CD4-positive, CD25-positive, alpha-beta regulatory T cell (primary cell): ENCODE results near the gene EDNRB. TPM values are rescaled to one million over a fixed set of nuclear protein-coding genes. Genes with fewer than 3 reads are reported as not detected.

Experiments used
- ATAC-seq, 2 donors: fragments of 150-1000 bp; cut with Tn5 transposase; one replicate each; pipeline ENCODE4 v1.10.0; 2021; ENCODE audit warnings: low read depth in 2 of 2, moderate number of reproducible peaks in 2 of 2, moderate library complexity in 1 of 2
- DNase-seq, 3 donors: peaks; one replicate each; pipeline versions ENCODE4 v3.0.0 to v3.0.0-alpha.2; 2012 to 2022; ENCODE audit warnings: mixed read lengths in 1 of 3
- H3K27ac ChIP-seq: one replicate; pipeline ENCODE4 v1.7.0; 2013; ENCODE audit warnings: mild to moderate bottlenecking, low read length; ENCODE audit not compliant: insufficient read depth, poor library complexity, severe bottlenecking
- H3K27me3 ChIP-seq: one replicate; pipeline ENCODE4 v1.7.0; 2013; ENCODE audit warnings: low read length; ENCODE audit not compliant: control insufficient read depth, insufficient read depth
- H3K36me3 ChIP-seq: one replicate; pipeline ENCODE4 v1.7.0; 2013; ENCODE audit warnings: mild to moderate bottlenecking, low read length, moderate library complexity; ENCODE audit not compliant: control insufficient read depth, insufficient read depth
- H3K4me1 ChIP-seq: 2 replicates; pipeline ENCODE4 v1.7.0; 2013; ENCODE audit warnings: mild to moderate bottlenecking, low read length; ENCODE audit not compliant: insufficient read depth, control insufficient read depth, poor library complexity, severe bottlenecking
- H3K4me3 ChIP-seq: one replicate; pipeline ENCODE4 v1.7.0; 2013; ENCODE audit warnings: low read depth, mild to moderate bottlenecking, low read length, moderate library complexity
- H3K9me3 ChIP-seq, 2 experiments: 1 replicate in 1 of 2; 2 replicates in 1 of 2; pipeline ENCODE4 v1.7.0; 2013; ENCODE audit warnings: low read length in 2 of 2, mild to moderate bottlenecking in 1 of 2, moderate library complexity in 1 of 2; ENCODE audit not compliant: control insufficient read depth in 2 of 2
- H3K27ac Mint-ChIP-seq, 3 donors: one replicate each; pipeline ENCODE4 v1.8.0; 2020 to 2022; ENCODE audit warnings: mild to moderate bottlenecking in 3 of 3, mixed read lengths in 3 of 3, moderate library complexity in 2 of 3
- H3K27me3 Mint-ChIP-seq: one replicate; pipeline ENCODE4 v1.8.0; 2022; ENCODE audit warnings: mild to moderate bottlenecking, mixed read lengths
- H3K36me3 Mint-ChIP-seq: one replicate; pipeline ENCODE4 v1.8.0; 2020; ENCODE audit warnings: mixed read lengths
- H3K4me1 Mint-ChIP-seq, 4 donors: one replicate each; pipeline ENCODE4 v1.8.0; 2020 to 2022; ENCODE audit warnings: mixed read lengths in 4 of 4, mild to moderate bottlenecking in 1 of 4
- H3K4me3 Mint-ChIP-seq, 4 donors: one replicate each; pipeline ENCODE4 v1.8.0; 2020 to 2022; ENCODE audit warnings: mild to moderate bottlenecking in 4 of 4, mixed read lengths in 4 of 4, moderate library complexity in 3 of 4
- H3K9me3 Mint-ChIP-seq, 7 donors: one replicate each; pipeline ENCODE4 v1.8.0; 2020 to 2022; ENCODE audit warnings: mixed read lengths in 7 of 7, mild to moderate bottlenecking in 3 of 7, moderate library complexity in 2 of 7
- polyA plus RNA-seq, 4 donors: library from polyadenylated mRNA; unstranded; fragments of 300-500 nt; fragmentation: Illumina TruSeq; gene quantifications; one replicate each; pipeline ENCODE4 v1.2.3, GENCODE V29; 2021
- total RNA-seq: library from RNA; stranded (reverse); gene quantifications from one replicate; pipeline ENCODE4 v1.2.3, GENCODE V29; 2022

Gene EDNRB
- total and polyA plus RNA-seq, 5 donors from 2014 or later, result not detected

- Histone ChIP-seq H3K27me3 (peaks cover 4% of the 10 kb centered on the region), H3K9me3 (no peaks in the 10 kb centered on the region), H3K4me1 (no peaks in the 10 kb centered on the region), H3K27ac (no peak overlapping the region), H3K36me3 (no peaks in the 10 kb centered on the region), H3K4me3 (no peak overlapping the region)
- no peak for ATAC-seq
- Mint-ChIP-seq H3K9me3 (peaks cover 0 to 5% (median 2%) of the 10 kb centered on the region in 7 donors), H3K4me3 (no peak overlapping the region), H3K4me1 (peaks cover 0 to 5% (median 2%) of the 10 kb centered on the region in 4 donors), H3K36me3 (no peaks in the 10 kb centered on the region), H3K27ac (no peak overlapping the region), H3K27me3 (peaks cover 13% of the 10 kb centered on the region)
- no peak for DNase-seq
These were observed 7.0 kb upstream of the EDNRB start for GRCh38 chr13:77925616-77926015.

- Histone ChIP-seq H3K27ac (no peak overlapping the region), H3K4me1 (peaks cover 6% of the 10 kb centered on the region), H3K36me3 (no peaks in the 10 kb centered on the region), H3K27me3 (peaks cover 12% of the 10 kb centered on the region), H3K9me3 (no peaks in the 10 kb centered on the region), H3K4me3 (no peak overlapping the region)
- Mint-ChIP-seq H3K9me3 (peaks cover 0 to 2% (median 0%) of the 10 kb centered on the region in 7 donors), H3K4me3 (no peak overlapping the region), H3K27ac (no peak overlapping the region), H3K4me1 (peaks cover 0 to 4% (median 1%) of the 10 kb centered on the region in 4 donors), H3K27me3 (peaks cover 8% of the 10 kb centered on the region), H3K36me3 (no peaks in the 10 kb centered on the region)
- ATAC-seq (no peak), DNase-seq (no peak)
These were observed 1.3 kb upstream of the EDNRB start for GRCh38 chr13:77919921-77920294.

- H3K4me3 Mint-ChIP-seq, result no peak overlapping the region
- no peak overlapping the region for H3K4me3 ChIP-seq
- peaks cover 0 to 4% (median 1%) of the 10 kb centered on the region in 4 donors for H3K4me1 Mint-ChIP-seq
- peaks cover 6% of the 10 kb centered on the region for H3K4me1 ChIP-seq
- DNase-seq, result no peak
- no peaks in the 10 kb centered on the region for H3K36me3 ChIP-seq
- no peaks in the 10 kb centered on the region for H3K9me3 Mint-ChIP-seq
- peaks cover 12% of the 10 kb centered on the region for H3K27me3 ChIP-seq
- ATAC-seq, result no peak
- no peak overlapping the region for H3K27ac ChIP-seq
- H3K36me3 Mint-ChIP-seq, result no peaks in the 10 kb centered on the region
- no peaks in the 10 kb centered on the region for H3K9me3 ChIP-seq
- H3K27me3 Mint-ChIP-seq, result peaks cover 4% of the 10 kb centered on the region
- no peak overlapping the region for H3K27ac Mint-ChIP-seq
These were observed 752 bp upstream of the EDNRB start for GRCh38 chr13:77919246-77919920.

GRCh38 chr13:77916488-77916887 lies 2.1 kb downstream of the EDNRB start:
- no peak overlapping the region for H3K4me3 ChIP-seq
- Mint-ChIP-seq H3K9me3 (no peaks in the 10 kb centered on the region), H3K4me3 (no peak overlapping the region), H3K36me3 (no peaks in the 10 kb centered on the region), H3K4me1 (peaks cover 0 to 4% (median 1%) of the 10 kb centered on the region in 4 donors), H3K27me3 (peaks cover 2% of the 10 kb centered on the region), H3K27ac (no peak overlapping the region)
- DNase-seq (no peak), ATAC-seq (no peak)
- no peaks in the 10 kb centered on the region for H3K36me3 ChIP-seq
- no peaks in the 10 kb centered on the region for H3K9me3 ChIP-seq
- H3K4me1 ChIP-seq, result peaks cover 6% of the 10 kb centered on the region
- H3K27ac ChIP-seq, result no peak overlapping the region
- H3K27me3 ChIP-seq, result peaks cover 12% of the 10 kb centered on the region

GRCh38 chr13:77915686-77916085 lies 2.9 kb downstream of the EDNRB start:
- no peak for DNase-seq
- Mint-ChIP-seq H3K9me3 (no peaks in the 10 kb centered on the region), H3K4me3 (no peak overlapping the region), H3K36me3 (no peaks in the 10 kb centered on the region), H3K4me1 (peaks cover 0 to 4% (median 1%) of the 10 kb centered on the region in 4 donors), H3K27ac (no peak overlapping the region), H3K27me3 (no peaks in the 10 kb centered on the region)
- Histone ChIP-seq H3K4me3 (no peak overlapping the region), H3K27ac (no peak overlapping the region), H3K4me1 (peaks cover 6% of the 10 kb centered on the region), H3K27me3 (peaks cover 10% of the 10 kb centered on the region), H3K9me3 (no peaks in the 10 kb centered on the region), H3K36me3 (no peaks in the 10 kb centered on the region)
- no peak for ATAC-seq

- Mint-ChIP-seq H3K4me1 (peaks cover 0 to 4% (median 0%) of the 10 kb centered on the region in 4 donors), H3K36me3 (no peaks in the 10 kb centered on the region), H3K27me3 (no peaks in the 10 kb centered on the region), H3K4me3 (no peak overlapping the region), H3K27ac (no peak overlapping the region), H3K9me3 (peaks cover 0 to 2% (median 0%) of the 10 kb centered on the region in 7 donors)
- Histone ChIP-seq H3K36me3 (no peaks in the 10 kb centered on the region), H3K4me3 (no peak overlapping the region), H3K9me3 (no peaks in the 10 kb centered on the region), H3K27ac (no peak overlapping the region), H3K4me1 (no peaks in the 10 kb centered on the region), H3K27me3 (peaks cover 3% of the 10 kb centered on the region)
- no peak for DNase-seq
- ATAC-seq, result no peak
These were observed 5.6 kb downstream of the EDNRB start for GRCh38 chr13:77913003-77913402.

- no peaks in the 10 kb centered on the region for H3K27me3 ChIP-seq
- no peaks in the 10 kb centered on the region for H3K27me3 Mint-ChIP-seq
- H3K4me1 Mint-ChIP-seq, result no peaks in the 10 kb centered on the region
- H3K9me3 Mint-ChIP-seq, result peaks cover 0 to 2% (median 0%) of the 10 kb centered on the region in 7 donors
- DNase-seq (no peak), ATAC-seq (no peak)
- H3K4me1 ChIP-seq, result no peaks in the 10 kb centered on the region
- no peak overlapping the region for H3K4me3 ChIP-seq
- no peak overlapping the region for H3K27ac Mint-ChIP-seq
- no peaks in the 10 kb centered on the region for H3K9me3 ChIP-seq
- H3K4me3 Mint-ChIP-seq, result no peak overlapping the region
- H3K36me3 ChIP-seq, result no peaks in the 10 kb centered on the region
- H3K36me3 Mint-ChIP-seq, result no peaks in the 10 kb centered on the region
- no peak overlapping the region for H3K27ac ChIP-seq
These were observed 6.9 kb downstream of the EDNRB start for GRCh38 chr13:77911751-77912150.

- Mint-ChIP-seq H3K9me3 (peaks cover 0 to 4% (median 0%) of the 10 kb centered on the region in 7 donors), H3K4me1 (no peaks in the 10 kb centered on the region), H3K27ac (no peak overlapping the region), H3K27me3 (no peaks in the 10 kb centered on the region), H3K36me3 (no peaks in the 10 kb centered on the region), H3K4me3 (no peak overlapping the region)
- Histone ChIP-seq H3K4me3 (no peak overlapping the region), H3K4me1 (no peaks in the 10 kb centered on the region), H3K27me3 (no peaks in the 10 kb centered on the region), H3K27ac (no peak overlapping the region), H3K36me3 (no peaks in the 10 kb centered on the region), H3K9me3 (no peaks in the 10 kb centered on the region)
- DNase-seq (no peak), ATAC-seq (no peak)
These were observed 8.8 kb downstream of the EDNRB start for GRCh38 chr13:77909827-77910226.
